Anterior cingulate cortex (tissue), 58 donors: ENCODE results near the gene IL16.

Source experiments
- DNase-seq, 58 donors: peaks; one replicate each; lab custom pipeline; 2025; lab: John Stamatoyannopoulos, UW

Gene IL16

DNA sequence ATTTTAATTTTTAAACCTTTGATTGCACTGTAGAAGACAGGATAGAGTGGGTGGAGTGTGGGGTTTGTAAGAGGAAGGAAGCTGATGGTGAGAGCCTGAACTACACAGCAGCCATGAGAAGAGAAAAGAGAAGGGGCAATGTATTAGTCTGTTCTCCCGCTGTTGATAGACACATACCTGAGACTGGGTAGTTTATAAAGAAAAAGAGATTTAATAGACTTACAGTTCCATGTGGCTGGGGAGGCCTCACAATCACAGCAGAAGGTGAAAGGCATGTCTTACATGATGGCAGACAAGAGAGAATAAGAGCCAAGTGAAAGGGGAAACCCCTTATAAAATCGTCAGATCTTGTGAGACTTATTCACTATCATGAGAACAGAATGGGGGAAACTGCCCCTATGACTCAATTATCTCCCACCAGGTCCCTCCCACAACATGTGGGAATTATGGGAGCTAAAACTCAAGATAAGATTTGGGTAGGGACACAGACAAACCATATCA, 90.0 kb downstream of the IL16 start:
- DNase-seq, result no peak

DNA sequence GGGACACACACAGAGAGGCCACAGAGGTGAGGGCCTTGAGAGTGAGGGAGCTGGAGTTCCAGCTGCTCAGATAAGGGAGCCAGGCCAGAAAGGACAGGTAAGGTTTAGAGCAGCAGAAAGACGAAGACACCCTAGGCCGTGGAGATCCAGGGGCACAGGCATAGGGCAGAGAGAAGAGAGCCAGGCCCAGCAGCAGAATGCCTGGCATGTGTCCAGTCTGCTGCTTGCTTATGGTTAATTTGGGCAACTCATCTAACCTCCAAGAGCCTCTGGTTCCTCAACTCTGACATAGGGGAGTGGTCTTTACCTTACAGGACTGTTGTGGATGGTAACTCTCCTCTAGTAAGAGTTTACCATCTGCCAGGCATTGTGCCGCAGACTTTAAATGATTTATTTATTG, 91.4 kb downstream of the IL16 start:
- DNase-seq, result no peak

DNA sequence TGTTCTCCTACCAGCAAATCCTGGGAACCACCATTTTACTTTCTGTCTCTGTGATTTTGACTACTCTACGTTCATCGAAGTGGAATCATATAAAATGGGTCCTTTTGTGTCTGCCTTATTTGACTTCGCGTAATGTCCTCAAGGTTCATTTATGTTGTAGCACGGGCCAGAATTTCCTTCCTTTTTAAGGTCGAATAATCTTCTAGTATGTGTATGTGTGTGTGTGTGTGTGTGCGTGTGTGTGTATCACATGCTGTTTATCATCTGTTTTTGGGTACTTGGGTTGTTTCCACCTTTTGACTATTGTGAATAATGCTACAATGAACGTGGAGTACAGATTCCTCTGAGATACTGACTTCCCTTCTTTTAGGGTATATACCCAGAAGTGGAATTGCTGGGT, 91.9 kb downstream of the IL16 start:
- DNase-seq, result no peak

DNA sequence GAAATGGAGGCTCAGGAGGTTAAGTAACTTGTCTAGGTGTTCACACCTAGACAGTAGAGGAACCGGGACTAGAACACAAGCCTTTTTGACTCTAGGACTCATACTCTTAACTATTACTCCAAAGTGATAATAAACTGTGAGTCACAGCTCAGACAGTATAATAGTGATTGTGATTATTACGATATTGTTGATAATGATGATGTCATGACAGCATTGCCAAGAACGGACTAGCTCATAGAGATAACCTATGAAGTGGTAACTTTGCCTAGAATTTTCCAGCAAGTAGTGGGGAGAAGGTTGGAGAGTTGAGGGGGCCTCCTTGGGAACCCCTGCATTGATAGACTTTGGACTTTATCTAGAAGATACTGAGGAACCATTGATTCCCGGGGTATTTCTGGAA, 93.2 kb downstream of the IL16 start:
- DNase-seq, result no peak

DNA sequence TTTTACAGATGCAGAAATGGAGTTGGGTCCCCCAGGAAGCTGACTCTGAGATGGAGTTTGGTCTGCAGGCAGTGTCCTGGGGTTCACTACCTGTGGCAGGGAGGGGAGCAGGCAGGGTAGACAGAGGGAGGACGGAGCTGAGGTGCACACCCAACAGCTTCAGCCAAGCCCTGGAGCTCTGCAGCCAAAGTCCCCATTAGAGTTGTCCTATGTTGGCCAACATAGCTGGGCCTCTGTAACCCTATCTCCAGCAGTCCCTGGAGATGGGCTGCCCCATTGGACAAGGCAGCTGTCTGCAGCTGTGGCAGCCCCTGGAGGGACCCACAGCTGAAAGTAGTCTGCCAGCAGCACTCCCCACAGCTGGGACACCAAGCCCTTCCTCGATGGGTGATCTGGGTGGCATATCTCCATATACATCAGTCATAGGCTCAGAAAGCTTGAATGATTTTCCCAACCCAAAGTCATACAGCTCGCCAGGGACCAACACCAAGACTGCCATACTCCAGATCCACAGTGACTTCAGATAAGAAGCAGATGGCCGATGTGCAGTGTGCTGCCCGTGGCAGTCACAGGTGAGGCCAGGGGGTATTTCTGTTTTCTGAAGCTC, 95.3 kb downstream of the IL16 start:
- DNase-seq, result no peak

DNA sequence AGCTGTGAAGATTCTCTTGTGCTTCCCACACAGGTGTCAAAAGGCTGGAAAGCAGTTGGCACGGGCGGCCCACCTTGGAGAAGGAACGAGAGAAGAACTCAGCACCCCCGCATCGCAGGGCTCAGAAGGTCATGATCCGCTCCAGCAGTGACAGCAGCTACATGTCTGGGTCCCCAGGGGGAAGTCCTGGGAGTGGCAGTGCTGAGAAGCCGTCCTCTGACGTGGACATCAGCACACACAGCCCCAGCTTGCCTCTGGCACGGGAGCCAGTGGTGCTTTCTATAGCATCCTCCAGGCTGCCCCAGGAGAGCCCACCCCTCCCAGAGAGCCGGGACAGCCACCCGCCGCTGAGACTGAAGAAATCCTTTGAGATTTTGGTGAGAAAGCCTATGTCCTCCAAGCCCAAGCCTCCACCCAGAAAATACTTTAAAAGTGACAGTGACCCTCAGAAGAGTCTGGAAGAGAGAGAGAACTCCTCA, 95.9 kb downstream of the IL16 start:
- no peak for DNase-seq

DNA sequence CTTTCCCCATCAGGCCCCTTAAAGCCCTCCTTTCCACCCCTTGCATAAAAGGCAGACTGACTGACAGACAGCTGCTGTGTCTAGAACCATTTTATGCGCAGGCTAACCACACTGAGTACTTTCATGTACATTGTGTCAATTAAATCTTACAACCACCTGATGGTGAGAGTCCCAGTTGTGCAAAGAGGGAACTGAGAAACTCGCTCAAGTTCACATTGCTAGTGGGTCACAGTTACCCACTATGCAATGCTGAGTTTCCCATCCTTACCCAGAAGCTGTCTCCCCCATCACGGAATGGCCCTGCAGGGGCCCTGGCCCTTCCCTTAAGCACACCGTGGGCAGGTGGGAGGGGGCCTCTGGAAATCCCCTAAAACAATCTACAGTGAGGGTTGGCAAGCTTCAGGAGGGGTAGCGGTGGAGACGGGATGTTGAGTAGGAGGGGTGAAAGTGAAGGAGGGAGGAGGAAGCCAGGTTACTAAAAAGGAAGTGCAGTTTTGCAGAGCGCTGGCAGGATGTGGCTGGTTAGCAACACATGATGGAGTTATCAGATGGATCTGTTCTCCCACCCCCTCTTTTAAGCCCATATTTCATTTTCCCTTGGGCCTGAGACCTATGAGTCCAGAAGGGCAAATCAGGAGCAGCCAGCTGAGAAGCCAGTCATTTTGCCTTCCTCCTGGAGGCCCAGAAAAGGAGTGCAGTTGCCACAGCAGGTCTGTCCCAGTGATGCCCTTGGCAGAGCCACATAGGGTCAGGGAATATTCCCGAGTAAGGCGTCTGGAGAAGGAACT, 97.2 kb downstream of the IL16 start:
- DNase-seq, result peak in 1 of 58 donors; percentile 17

DNA sequence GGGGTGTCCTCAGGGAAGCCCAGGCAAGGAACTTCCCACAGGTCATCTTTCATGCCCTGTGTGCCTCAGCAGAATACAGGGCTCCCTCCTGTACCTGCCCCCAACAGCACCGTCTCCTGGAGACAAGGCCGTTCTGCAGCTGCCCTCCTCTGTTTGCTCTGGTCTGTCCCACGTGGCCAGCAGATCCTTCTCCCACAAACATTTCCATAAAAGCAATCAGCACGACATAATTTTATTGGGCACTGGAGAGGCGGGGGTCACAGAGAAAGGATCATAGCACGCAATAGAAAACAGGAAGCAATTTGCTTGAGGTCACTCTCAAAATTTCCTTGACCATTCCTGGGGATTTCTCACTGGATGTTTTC, 97.8 kb downstream of the IL16 start:
- no peak for DNase-seq

DNA sequence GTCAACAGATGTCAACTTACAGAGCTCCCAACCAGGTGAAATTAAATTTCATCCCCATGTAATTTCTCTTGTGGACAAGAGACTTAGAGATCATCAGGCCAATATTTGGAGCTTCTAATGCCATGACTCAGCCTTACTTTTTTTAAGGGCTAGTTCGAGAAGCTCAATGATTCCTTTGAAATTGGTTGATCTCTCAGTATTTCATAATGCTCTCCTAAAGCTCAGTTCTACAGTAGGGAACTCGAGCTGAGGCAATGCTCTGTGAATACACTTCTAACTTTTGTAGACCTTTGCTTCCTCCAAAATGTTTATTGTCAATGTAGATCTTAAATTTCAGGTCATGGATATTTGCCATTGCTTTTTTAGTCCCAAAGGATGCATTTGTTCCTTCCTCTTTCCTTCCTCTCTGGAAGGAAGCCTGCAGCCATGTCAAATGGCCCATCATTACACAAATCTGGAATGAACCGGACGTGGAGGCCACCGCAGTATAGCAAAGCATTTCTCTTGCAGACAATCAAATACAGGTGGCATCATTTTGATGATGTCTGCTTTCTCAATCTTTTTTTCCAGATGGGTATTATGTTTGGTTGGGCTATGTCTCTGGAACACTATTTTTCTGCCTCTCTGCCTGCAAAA, 98.9 kb downstream of the IL16 start:
- no peak for DNase-seq

DNA sequence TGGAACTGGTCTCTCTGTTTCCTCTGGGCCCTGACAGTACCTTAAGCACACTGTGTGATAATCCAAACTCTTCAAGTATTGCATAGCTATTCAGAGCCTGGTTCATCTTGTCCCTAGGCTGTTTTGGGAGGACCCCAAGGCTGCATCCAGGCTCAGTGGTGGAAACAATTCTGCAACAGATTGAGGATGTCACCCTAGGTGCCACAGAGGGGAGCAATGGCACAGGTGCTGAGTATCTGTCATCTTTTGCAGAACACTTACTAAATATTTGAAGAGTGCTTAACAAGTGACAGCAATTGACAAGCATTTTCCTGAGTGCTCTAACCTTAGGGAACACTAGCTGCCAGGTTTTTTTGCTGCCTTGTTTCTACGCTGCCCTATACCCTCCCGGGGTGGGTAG, 99.5 kb downstream of the IL16 start:
- no peak for DNase-seq

DNA sequence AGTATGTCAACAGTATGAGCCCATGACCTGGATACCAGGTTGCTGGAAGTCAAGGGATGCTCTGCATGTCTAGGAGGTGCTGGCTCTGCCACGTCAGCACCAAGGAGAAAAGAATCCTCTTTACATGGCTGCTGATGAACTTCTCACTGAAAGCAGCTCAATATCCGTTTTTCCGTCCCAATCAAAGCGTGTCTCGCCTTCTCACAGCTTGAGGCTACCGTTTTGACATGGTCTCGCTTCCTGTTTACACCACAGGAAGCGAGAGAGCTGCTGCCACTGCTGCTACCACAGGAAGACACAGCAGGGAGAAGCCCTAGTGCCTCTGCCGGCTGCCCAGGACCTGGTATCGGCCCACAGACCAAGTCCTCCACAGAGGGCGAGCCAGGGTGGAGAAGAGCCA, 100.0 kb downstream of the IL16 start:
- DNase-seq, result peak in 9 of 58 donors; percentile 11 to 37 (median 18)

DNA sequence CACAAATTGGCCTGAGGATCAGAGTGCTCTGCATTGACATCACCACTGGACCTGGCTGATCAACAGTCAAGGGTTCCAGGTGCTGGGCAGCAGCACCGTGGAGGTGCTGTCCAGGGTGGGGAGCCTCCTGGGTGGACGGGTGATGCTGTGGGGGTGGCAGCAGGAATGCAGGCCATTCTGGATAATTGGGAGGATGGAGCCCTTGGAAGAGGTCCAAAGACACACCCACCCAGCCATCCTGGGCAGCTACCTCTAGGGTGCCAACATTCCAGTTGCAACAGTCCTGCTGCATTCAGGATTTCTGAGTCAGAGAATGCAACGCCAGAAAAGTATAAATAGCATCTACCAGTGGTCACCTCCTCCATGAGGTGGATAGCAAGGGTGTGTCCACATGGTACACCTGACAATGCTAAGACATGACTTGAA, 100.5 kb downstream of the IL16 start:
- no peak for DNase-seq

DNA sequence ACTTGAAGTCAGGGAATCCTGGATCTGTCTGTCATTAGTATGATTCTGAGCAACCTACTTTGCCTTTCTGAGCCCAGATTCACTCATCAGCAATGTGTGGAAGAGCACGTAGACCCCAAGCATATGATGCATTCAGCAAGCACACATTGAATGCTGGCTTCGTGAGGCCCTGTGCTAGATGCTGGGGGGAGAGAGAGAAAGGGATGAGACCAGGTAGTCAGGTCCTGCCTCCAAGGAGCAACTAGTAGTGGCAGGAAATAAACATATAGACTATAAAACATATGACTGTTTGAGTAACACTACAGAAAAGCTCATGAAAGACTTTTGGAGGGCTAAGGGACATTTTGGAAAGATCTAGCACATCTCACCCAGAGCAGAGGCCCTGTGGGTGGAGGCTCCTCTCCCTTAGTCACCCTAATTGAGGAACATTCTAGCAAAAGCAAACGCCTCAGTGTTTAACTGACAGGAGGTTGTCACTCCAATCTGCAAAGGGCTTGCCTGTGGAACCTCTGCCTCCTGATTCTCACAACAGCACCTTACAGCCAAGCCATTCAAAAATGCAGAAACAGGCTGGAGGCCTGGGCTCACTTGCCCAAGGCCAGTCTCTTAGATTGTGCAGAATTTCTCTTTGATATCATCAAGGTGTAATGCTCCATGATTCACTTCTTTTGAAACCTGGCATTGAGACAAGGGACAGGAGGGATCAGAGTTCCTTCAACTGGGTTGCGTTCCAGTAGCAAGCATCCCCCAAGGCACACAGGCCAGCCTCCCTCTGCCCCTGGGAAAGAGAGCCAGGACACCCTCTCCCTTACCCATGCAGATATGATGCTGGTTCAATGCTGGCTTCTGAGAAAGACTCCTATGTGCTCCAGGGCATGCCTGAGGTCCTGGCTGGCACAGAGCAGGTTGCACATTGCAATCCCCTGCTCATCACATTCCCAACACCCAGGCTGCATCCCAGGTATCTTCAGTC, 101.2 kb downstream of the IL16 start:
- no peak for DNase-seq

DNA sequence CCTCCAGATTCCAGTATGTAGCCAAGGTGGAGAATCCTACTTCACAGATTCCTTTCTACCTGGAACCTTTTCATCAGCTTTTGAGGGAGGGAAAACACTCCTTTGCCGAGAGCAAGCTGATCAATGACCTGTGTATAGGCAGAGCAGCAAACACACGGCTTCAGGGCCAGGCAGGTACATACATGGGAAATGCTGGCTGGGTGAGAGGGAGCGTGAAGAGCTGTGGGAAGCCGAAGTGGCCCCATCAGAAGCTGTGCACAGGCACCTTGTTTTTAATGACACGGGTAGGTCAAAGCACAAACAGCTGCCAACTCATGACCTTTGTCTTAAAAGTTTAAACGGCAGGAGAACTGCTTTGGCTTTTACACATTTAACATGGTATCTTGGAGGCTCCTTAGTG, 101.9 kb downstream of the IL16 start:
- no peak for DNase-seq

DNA sequence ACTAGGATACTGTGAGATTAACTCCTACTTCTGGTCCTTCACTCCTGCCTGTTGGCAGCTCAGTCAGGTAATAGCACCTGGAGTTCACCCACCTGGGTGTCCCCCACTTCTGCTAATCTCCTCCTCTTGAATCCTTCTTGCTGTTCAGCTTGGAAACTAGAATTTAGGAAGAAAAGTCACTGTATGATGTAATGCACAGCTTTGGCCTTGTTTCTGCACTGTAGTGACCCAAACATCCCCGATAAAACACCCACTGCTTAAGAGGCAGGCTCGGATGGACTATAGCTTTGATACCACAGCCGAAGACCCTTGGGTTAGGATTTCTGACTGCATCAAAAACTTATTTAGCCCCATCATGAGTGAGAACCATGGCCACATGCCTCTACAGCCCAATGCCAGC, 102.5 kb downstream of the IL16 start:
- no peak for DNase-seq

DNA sequence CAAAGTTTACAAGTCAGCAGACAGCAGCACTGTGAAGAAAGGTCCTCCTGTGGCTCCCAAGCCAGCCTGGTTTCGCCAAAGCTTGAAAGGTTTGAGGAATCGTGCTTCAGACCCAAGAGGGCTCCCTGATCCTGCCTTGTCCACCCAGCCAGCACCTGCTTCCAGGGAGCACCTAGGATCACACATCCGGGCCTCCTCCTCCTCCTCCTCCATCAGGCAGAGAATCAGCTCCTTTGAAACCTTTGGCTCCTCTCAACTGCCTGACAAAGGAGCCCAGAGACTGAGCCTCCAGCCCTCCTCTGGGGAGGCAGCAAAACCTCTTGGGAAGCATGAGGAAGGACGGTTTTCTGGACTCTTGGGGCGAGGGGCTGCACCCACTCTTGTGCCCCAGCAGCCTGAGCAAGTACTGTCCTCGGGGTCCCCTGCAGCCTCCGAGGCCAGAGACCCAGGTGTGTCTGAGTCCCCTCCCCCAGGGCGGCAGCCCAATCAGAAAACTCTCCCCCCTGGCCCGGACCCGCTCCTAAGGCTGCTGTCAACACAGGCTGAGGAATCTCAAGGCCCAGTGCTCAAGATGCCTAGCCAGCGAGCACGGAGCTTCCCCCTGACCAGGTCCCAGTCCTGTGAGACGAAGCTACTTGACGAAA, 103.1 kb downstream of the IL16 start:
- DNase-seq, result no peak

DNA sequence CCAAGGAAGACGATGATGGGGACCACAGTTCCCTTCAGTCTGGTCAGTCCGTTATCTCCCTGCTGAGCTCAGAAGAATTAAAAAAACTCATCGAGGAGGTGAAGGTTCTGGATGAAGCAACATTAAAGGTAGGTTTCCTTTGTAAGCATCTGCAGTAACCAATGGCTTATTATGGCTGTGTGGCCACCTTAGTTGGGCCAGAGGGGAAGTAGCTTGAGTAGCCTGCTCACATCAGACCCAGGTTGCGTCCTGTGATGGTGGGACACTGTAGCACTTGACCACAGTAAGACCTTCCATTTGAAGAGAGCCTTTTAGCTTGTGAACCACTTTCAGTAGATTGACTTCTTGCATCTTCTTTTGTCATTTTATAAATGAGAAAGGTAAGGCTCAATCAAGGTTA, 104.7 kb downstream of the IL16 start:
- DNase-seq, result no peak

DNA sequence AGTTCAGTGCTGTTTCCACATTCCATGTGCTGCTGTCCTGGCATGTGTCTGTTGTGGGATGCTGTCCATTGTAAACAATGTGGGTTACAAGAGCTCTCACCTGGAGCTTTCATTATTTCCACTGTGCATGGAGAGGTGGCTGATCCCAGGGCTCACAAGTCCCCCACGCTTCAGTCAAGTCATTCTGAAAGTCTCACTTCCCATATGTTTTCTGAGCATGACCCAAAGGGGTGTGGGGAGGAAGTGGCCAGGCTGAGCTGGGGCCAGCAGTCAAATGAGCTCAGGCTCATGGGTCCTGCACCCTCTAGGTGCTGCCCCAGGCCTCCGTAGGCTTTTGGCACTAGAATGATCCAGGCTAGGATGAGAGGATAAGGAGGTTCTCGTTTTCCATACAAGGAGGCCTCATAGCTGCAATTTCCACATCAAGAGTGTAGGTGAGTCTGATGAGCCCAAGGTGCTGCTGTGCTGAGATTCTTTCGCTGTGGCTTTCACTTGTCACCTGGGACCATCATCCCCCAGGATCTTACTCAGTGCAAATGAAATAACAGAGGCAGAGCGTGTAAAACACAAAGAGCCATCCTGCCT, 105.2 kb downstream of the IL16 start:
- DNase-seq, result peak in 9 of 58 donors; percentile 11 to 52 (median 14)

DNA sequence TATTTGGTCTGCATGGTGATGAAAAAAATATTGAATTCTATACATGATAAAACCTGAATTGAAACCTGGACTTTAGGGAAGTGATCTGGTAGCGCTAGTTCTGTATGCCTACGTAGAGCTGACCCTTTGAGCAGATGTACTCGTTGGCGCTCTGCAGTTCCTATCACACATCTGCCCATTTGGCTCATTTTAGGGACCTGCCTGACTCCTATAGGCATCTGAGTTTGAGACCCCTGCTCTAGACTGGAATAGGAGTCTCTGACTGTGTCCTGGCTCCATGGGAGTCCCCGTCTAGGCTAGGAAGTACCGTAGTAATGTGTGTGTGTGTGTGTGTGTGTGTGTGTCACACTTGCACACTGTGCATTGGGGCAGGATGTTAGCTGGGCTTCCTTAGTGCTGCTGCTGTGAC, 106.0 kb downstream of the IL16 start:
- no peak for DNase-seq
